Measurements from ENCODE around the gene IFNLR1. TPM values are rescaled to one million over a fixed set of nuclear protein-coding genes. Genes with fewer than 3 reads are reported as not detected.

IFNLR1 gene
- total RNA-seq, 2 donors from 2014 or later, result 7.9 to 16.8 TPM

DNA sequence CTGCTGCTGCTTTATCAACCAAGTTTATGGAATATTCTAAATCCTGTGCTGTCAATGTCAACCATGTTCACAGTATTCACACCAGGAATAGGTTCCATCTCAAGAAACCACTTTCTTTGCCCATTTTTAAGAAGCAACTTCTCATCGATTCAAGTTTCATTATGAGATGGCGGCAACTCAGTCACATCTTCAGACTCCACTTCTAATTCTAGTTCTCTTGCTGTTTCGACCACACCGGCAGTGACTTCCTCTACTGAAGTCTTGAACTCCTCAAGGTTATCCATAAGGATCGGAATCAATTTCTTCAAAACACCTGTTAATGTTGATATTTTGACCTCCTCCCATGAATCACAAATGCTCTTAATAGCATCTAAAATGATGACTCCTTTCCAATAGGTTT lies 39.7 kb upstream of the IFNLR1 start:
- Histone ChIP-seq H3K27me3 (no peaks in the 10 kb centered on the region), H3K4me3 (no peak overlapping the region), H3K27ac (no peak overlapping the region), H3K9me3 (no peaks in the 10 kb centered on the region), H3K4me1 (no peaks in the 10 kb centered on the region), H3K36me3 (no peaks in the 10 kb centered on the region), H3K9ac (ENCODE audit: low read depth in 2 of 2, low read length in 2 of 2) (no peak overlapping the region)
- intact Hi-C loops (cut with DNase I), result no loop called here
- no peak for DNase-seq
- TF ChIP-seq, protein P1, sequence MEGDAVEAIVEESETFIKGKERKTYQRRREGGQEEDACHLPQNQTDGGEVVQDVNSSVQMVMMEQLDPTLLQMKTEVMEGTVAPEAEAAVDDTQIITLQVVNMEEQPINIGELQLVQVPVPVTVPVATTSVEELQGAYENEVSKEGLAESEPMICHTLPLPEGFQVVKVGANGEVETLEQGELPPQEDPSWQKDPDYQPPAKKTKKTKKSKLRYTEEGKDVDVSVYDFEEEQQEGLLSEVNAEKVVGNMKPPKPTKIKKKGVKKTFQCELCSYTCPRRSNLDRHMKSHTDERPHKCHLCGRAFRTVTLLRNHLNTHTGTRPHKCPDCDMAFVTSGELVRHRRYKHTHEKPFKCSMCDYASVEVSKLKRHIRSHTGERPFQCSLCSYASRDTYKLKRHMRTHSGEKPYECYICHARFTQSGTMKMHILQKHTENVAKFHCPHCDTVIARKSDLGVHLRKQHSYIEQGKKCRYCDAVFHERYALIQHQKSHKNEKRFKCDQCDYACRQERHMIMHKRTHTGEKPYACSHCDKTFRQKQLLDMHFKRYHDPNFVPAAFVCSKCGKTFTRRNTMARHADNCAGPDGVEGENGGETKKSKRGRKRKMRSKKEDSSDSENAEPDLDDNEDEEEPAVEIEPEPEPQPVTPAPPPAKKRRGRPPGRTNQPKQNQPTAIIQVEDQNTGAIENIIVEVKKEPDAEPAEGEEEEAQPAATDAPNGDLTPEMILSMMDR (IDR thresholded peaks at IDR 0.05), result no peak

DNA sequence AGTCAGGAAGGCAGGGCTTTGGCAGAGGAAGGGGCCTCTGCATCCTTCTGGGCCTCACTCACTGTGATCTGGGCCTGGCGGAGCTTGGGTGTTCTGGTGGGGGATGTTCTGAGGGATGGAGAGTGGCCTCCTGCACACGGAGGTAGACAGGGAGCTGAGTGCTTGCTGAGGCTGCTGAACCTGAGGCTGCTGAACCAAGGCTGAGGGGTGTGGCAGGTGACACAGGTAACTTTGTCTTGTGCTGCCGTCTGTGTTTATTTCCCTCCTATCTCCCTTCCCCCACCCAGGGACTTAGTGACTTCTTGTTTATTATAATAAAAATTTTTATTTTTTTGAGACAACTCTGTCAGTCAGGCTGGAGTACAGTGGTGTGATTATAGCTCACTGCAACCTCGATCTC lies 37.7 kb upstream of the IFNLR1 start:
- H3K27ac ChIP-seq, result no peak overlapping the region
- intact Hi-C loops (cut with DNase I), result no loop called here

DNA sequence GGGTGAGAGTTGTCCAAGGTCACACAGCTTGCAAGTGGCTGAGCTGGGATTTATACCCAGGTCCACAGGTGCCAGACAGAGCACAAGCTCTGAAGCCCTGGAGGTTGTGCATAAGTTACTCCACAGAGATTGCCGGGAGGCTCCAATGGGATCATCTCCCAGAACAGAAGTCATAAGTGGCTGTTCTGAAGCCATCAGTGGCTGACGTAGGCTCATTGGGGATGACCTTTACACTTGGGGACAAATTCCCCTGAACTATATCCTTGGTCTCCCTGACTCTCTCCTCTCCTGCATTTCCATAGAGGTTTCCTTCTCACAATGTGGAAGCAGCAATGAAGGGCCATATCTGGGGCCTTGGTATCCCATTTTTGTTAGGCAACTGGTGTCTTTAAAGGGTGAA lies 37.0 kb upstream of the IFNLR1 start:
- H3K36me3 ChIP-seq, result no peaks in the 10 kb centered on the region
- TF ChIP-seq, protein P1 (IDR thresholded peaks at IDR 0.05), result no peak
- H3K4me1 ChIP-seq, result no peaks in the 10 kb centered on the region
- no peaks in the 10 kb centered on the region for H3K9me3 ChIP-seq
- H3K27me3 ChIP-seq, result no peaks in the 10 kb centered on the region
- H3K9ac ChIP-seq (ENCODE audit: low read depth in 2 of 2, low read length in 2 of 2), result no peak overlapping the region
- no peak overlapping the region for H3K4me3 ChIP-seq
- intact Hi-C loops (cut with DNase I), result no loop called here
- DNase-seq, result no peak
- no peak overlapping the region for H3K27ac ChIP-seq

More for the DNA sequence above, 37.7 kb upstream of the IFNLR1 start:
- TF ChIP-seq, protein P1 (IDR thresholded peaks at IDR 0.05), result no peak
- Histone ChIP-seq H3K9ac (ENCODE audit: low read depth in 2 of 2, low read length in 2 of 2) (no peak overlapping the region), H3K36me3 (no peaks in the 10 kb centered on the region), H3K9me3 (no peaks in the 10 kb centered on the region), H3K4me1 (no peaks in the 10 kb centered on the region), H3K27me3 (no peaks in the 10 kb centered on the region), H3K4me3 (no peak overlapping the region)
- no peak for DNase-seq

DNA sequence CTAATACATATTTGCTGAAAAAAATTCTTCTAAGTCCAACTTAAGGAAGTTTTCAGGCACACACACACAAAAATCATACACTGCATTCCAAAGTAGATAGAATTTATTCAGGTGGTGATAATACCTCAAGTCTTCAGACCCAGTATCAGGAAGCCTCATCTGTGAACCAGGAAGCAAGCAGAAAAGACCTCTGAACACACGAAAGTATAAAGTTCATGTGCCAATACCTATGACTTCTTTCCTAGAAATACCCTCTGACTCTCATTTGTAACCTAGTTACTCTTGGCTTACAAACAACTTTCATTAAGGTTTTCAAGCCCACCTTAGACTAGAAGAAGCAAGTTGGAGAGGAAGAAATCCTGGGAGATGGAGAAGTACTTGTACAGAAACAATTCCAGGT lies 35.7 kb upstream of the IFNLR1 start:
- Histone ChIP-seq H3K27ac (no peak overlapping the region), H3K4me3 (no peak overlapping the region), H3K4me1 (no peaks in the 10 kb centered on the region), H3K9ac (ENCODE audit: low read depth in 2 of 2, low read length in 2 of 2) (no peak overlapping the region), H3K9me3 (no peaks in the 10 kb centered on the region), H3K36me3 (no peaks in the 10 kb centered on the region), H3K27me3 (no peaks in the 10 kb centered on the region)
- TF ChIP-seq, protein P1 (IDR thresholded peaks at IDR 0.05), result no peak
- DNase-seq, result no peak
- intact Hi-C loops (cut with DNase I), result no loop called here

DNA sequence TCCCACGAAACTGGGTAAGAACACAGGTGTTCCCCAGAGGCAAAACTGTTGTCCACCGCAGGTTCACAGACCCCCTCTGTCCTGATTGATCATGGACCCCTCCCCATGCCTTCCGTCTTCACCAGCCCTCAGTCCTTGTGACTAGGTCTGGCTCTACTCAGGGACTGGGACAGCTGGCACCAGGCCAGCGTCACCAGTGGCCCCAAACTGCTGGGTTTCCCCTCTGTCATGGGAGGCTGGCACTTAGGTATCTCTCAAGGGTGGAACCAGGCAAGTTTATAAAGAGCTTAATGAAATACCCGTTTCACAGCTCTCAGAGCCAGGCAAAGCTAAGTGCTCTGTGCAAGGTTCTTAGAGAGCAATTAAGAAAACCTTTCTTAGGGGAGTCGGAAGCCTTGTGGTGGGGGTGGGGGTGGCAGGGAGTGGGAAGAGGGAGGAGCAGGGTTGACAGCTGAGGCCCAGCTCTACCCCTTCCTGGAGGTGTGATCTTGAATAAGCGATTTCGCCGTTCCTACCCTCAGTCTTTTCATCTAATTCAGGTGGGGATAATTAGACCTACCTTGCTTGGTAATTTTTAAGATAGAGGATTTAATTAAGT lies 35.0 kb upstream of the IFNLR1 start:
- Histone ChIP-seq H3K36me3 (no peaks in the 10 kb centered on the region), H3K9me3 (no peaks in the 10 kb centered on the region), H3K27me3 (no peaks in the 10 kb centered on the region), H3K4me1 (no peaks in the 10 kb centered on the region), H3K4me3 (no peak overlapping the region), H3K9ac (ENCODE audit: low read depth in 2 of 2, low read length in 2 of 2) (no peak overlapping the region), H3K27ac (no peak overlapping the region)
- intact Hi-C loops (cut with DNase I), result no loop called here
- no peak for DNase-seq
- TF ChIP-seq, protein P1 (IDR thresholded peaks at IDR 0.05), result no peak
